Chondrocyte (in vitro differentiated cells): ENCODE measurements around the gene VSIG1. TPM values are rescaled to one million over a fixed set of nuclear protein-coding genes. Genes with fewer than 3 reads are reported as not detected.

Source experiments
- DNase-seq: peaks from one replicate; pipeline ENCODE4 v3.0.0; 2021; ENCODE audit warnings: mixed read lengths, low spot score
- H3K27ac Mint-ChIP-seq: one replicate; pipeline ENCODE4 v1.8.0; 2021; ENCODE audit warnings: mild to moderate bottlenecking, moderate library complexity, mixed read lengths; ENCODE audit not compliant: unreplicated experiment
- H3K27me3 Mint-ChIP-seq: 2 replicates; pipeline ENCODE4 v1.8.0; 2021; ENCODE audit warnings: low read depth, mixed read lengths
- H3K36me3 Mint-ChIP-seq: 2 replicates; pipeline ENCODE4 v1.8.0; 2021; ENCODE audit warnings: low read depth, mixed read lengths
- H3K4me1 Mint-ChIP-seq: 2 replicates; pipeline ENCODE4 v1.8.0; 2021; ENCODE audit warnings: low read depth, mild to moderate bottlenecking, mixed read lengths
- H3K4me3 Mint-ChIP-seq: one replicate; pipeline ENCODE4 v1.8.0; 2021; ENCODE audit warnings: mild to moderate bottlenecking, moderate library complexity, mixed read lengths; ENCODE audit not compliant: unreplicated experiment
- H3K9me3 Mint-ChIP-seq: 2 replicates; pipeline ENCODE4 v1.8.0; 2021; ENCODE audit warnings: low read depth, mixed read lengths
- CTCF ChIP-seq: fragments of 200-600 bp; sonication (generic); IDR thresholded peaks from 2 replicates; pipeline ENCODE4 v1.5.0; 2021; ENCODE audit warnings: antibody characterized with exemption, mild to moderate bottlenecking, moderate library complexity
- total RNA-seq: library from RNA; stranded (reverse); gene quantifications from 3 replicates; pipeline ENCODE4 v1.2.1, GENCODE V29; 2021

VSIG1 gene
- total RNA-seq, 1 donor from 2014 or later = not detected

- H3K4me3 Mint-ChIP-seq = no peak overlapping the region
Measured at GRCh38 chrX:108117988-108118387, 73.1 kb downstream of the VSIG1 start.

GRCh38 chrX:108121291-108121690 is 76.4 kb downstream of the VSIG1 start:
- H3K4me1 Mint-ChIP-seq = peaks cover 30% of the 10 kb centered on the region
- no peak for DNase-seq
- no peaks in the 10 kb centered on the region for H3K9me3 Mint-ChIP-seq
- no peak overlapping the region for H3K27ac Mint-ChIP-seq
- no peak for TF ChIP-seq CTCF
- no peaks in the 10 kb centered on the region for H3K36me3 Mint-ChIP-seq
- H3K27me3 Mint-ChIP-seq = no peaks in the 10 kb centered on the region
- H3K4me3 Mint-ChIP-seq = no peak overlapping the region

More at GRCh38 chrX:108117988-108118387, 73.1 kb downstream of the VSIG1 start:
- Mint-ChIP-seq H3K36me3 (no peaks in the 10 kb centered on the region), H3K27me3 (no peaks in the 10 kb centered on the region), H3K4me1 (peaks cover 25% of the 10 kb centered on the region), H3K27ac (no peak overlapping the region), H3K9me3 (peaks cover 3% of the 10 kb centered on the region)
- TF ChIP-seq CTCF = no peak
- no peak for DNase-seq

GRCh38 chrX:108122748-108123147 is 77.9 kb downstream of the VSIG1 start:
- H3K27ac Mint-ChIP-seq = no peak overlapping the region
- H3K9me3 Mint-ChIP-seq = no peaks in the 10 kb centered on the region
- H3K4me1 Mint-ChIP-seq = peaks cover 29% of the 10 kb centered on the region
- no peak for TF ChIP-seq CTCF
- no peaks in the 10 kb centered on the region for H3K27me3 Mint-ChIP-seq
- peaks cover 2% of the 10 kb centered on the region for H3K36me3 Mint-ChIP-seq
- no peak overlapping the region for H3K4me3 Mint-ChIP-seq
- no peak for DNase-seq

- H3K4me1 Mint-ChIP-seq = peaks cover 29% of the 10 kb centered on the region
- no peak for TF ChIP-seq CTCF
- H3K27ac Mint-ChIP-seq = no peak overlapping the region
- peaks cover 3% of the 10 kb centered on the region for H3K36me3 Mint-ChIP-seq
- no peaks in the 10 kb centered on the region for H3K27me3 Mint-ChIP-seq
- no peak overlapping the region for H3K4me3 Mint-ChIP-seq
- H3K9me3 Mint-ChIP-seq = no peaks in the 10 kb centered on the region
- no peak for DNase-seq
Measured at GRCh38 chrX:108123591-108124366, 78.9 kb downstream of the VSIG1 start.

- H3K9me3 Mint-ChIP-seq = no peaks in the 10 kb centered on the region
- no peaks in the 10 kb centered on the region for H3K27me3 Mint-ChIP-seq
- no peak overlapping the region for H3K27ac Mint-ChIP-seq
- no peak for TF ChIP-seq CTCF
- DNase-seq = no peak
- H3K36me3 Mint-ChIP-seq = peaks cover 13% of the 10 kb centered on the region
- peaks cover 21% of the 10 kb centered on the region for H3K4me1 Mint-ChIP-seq
- H3K4me3 Mint-ChIP-seq = no peak overlapping the region
Measured at GRCh38 chrX:108126661-108127060, 81.8 kb downstream of the VSIG1 start.
